ENCODE measurements around the gene ACADM.
"Not testable (repeated sequence)": the region's sequence is repeated elsewhere in the genome, so short reads cannot be mapped to it uniquely, and the experiment has no call there.

The ACADM gene

GRCh38 chr1:75722966-75723365, 1.5 kb upstream of the ACADM start:
- Mint-ChIP-seq H3K27ac (peak overlapping the region; percentile 98), H3K36me3 (ENCODE audit: low read depth) (peaks cover 5% of the 10 kb centered on the region)

DNA sequence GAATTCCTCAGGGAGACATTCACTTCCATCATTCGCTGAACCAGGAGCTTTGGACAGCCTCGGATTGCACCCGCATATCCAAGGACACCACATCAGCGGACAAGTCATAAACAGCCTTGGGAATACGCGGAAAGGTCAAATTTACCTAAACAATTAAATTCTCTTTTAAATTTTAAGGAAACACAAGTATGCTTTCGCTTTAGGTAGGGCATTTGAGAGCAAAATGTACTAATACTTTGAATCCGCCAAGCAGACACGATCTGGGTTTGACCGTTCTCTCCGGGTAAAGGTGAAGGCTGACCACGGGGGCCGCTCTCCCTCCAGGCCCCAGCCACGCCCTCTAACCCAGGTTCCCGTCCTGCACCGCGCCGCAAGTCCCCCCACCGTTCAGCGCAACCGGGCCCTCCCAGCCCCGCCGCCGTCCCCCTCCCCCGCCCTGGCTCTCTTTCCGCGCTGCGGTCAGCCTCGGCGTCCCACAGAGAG, 479 bp upstream of the ACADM start:
- Mint-ChIP-seq H3K27me3 (ENCODE audit: low read depth) (peaks cover 3% of the 10 kb centered on the region), H3K4me3 (peak overlapping the region; percentile 100), H3K4me1 (ENCODE audit: low read depth) (peaks cover 34% of the 10 kb centered on the region), H3K9me3 (no peaks in the 10 kb centered on the region), H3K36me3 (ENCODE audit: low read depth) (peaks cover 8% of the 10 kb centered on the region), H3K27ac (peak overlapping the region; percentile 98)
- no peak for DNase-seq (ENCODE audit: low spot score)

More at GRCh38 chr1:75722966-75723365, 1.5 kb upstream of the ACADM start:
- H3K4me3 Mint-ChIP-seq = peak overlapping the region; percentile 100
- H3K4me1 Mint-ChIP-seq (ENCODE audit: low read depth) = peaks cover 34% of the 10 kb centered on the region
- peaks cover 3% of the 10 kb centered on the region for H3K27me3 Mint-ChIP-seq (ENCODE audit: low read depth)
- H3K9me3 Mint-ChIP-seq = no peaks in the 10 kb centered on the region
- no peak for DNase-seq (ENCODE audit: low spot score)

DNA sequence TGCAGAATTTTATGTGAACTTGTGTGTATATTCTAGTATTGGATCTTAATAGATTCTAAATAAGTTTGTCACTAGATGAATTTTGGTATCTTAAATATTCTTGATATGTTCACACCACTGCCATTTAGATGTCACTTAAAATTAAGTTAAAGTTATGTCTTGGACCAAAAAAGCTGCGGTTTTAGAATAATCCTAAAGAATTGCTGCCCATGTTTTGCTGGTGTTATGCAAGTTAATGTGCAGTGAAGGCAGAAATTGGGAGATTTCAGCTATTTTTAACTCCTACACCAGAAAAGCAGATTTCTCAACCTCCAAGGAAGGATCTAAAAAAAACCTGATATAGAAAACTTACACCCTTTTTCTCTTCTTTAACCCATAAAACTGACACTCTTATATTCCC, 757 bp downstream of the ACADM start:
- peak overlapping the region; percentile 98 for H3K27ac Mint-ChIP-seq
- no peak for DNase-seq (ENCODE audit: low spot score)
- peaks cover 11% of the 10 kb centered on the region for H3K36me3 Mint-ChIP-seq (ENCODE audit: low read depth)
- H3K4me3 Mint-ChIP-seq = peak overlapping the region; percentile 100
- no peaks in the 10 kb centered on the region for H3K9me3 Mint-ChIP-seq
- no peaks in the 10 kb centered on the region for H3K27me3 Mint-ChIP-seq (ENCODE audit: low read depth)
- peaks cover 37% of the 10 kb centered on the region for H3K4me1 Mint-ChIP-seq (ENCODE audit: low read depth)

GRCh38 chr1:75725861-75726361, 1.4 kb downstream of the ACADM start:
- Mint-ChIP-seq H3K4me3 (peak overlapping the region; percentile 100), H3K27ac (no peak overlapping the region), H3K27me3 (ENCODE audit: low read depth) (no peaks in the 10 kb centered on the region), H3K36me3 (ENCODE audit: low read depth) (peaks cover 11% of the 10 kb centered on the region), H3K4me1 (ENCODE audit: low read depth) (peaks cover 33% of the 10 kb centered on the region), H3K9me3 (no peaks in the 10 kb centered on the region)
- DNase-seq (ENCODE audit: low spot score) = no peak

DNA sequence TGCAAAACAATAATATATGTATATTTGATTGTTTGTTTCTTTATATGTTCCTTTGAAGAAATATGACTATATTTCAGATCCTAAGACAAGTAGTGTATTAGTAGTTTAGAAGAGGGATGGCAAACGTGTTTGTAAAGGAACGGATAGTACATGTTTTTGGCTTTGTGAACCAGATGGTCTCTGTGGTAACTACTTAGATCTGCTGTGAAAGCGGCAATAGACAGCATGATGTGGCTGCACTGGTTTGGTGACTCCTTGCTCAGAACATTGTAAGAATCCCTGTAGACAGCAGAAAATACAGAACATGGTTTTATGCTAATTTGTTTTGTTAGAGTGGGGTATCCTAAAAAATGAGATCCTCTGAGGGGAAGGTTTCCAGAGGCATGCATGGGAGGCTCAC, 3.1 kb downstream of the ACADM start:
- H3K4me3 Mint-ChIP-seq = no peak overlapping the region
- H3K4me1 Mint-ChIP-seq (ENCODE audit: low read depth) = peaks cover 33% of the 10 kb centered on the region
- H3K27ac Mint-ChIP-seq = no peak overlapping the region

GRCh38 chr1:75730432-75730831, 5.9 kb downstream of the ACADM start:
- Mint-ChIP-seq H3K36me3 (ENCODE audit: low read depth) (peaks cover 26% of the 10 kb centered on the region), H3K4me3 (no peak overlapping the region), H3K27me3 (ENCODE audit: low read depth) (no peaks in the 10 kb centered on the region), H3K9me3 (no peaks in the 10 kb centered on the region), H3K27ac (no peak overlapping the region), H3K4me1 (ENCODE audit: low read depth) (peaks cover 21% of the 10 kb centered on the region)
- no peak for DNase-seq (ENCODE audit: low spot score)

More for the DNA sequence above, 3.1 kb downstream of the ACADM start:
- DNase-seq (ENCODE audit: low spot score) = no peak
- Mint-ChIP-seq H3K27me3 (ENCODE audit: low read depth) (no peaks in the 10 kb centered on the region), H3K36me3 (ENCODE audit: low read depth) (peaks cover 14% of the 10 kb centered on the region), H3K9me3 (no peaks in the 10 kb centered on the region)

DNA sequence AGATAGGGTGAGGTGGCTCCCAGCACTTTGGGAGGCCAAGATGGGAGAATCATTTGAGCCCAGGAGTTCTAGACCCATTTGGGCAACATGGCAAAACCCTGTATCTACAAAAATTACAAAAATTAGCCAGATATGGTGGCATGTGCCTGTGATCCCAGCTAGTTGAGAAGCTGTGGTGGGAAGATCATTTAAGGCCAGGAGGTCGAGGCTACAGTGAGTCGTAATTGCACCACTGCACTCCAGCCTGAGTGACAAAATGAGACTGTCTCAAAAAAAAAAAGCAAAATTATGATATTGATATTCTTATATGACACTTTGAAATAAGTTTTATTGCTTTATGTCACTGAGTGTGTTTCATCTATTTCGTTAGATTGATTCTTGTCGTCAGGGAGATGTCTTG, 7.4 kb downstream of the ACADM start:
- H3K27me3 Mint-ChIP-seq (ENCODE audit: low read depth) = no peaks in the 10 kb centered on the region
- peaks cover 10% of the 10 kb centered on the region for H3K4me1 Mint-ChIP-seq (ENCODE audit: low read depth)
- no peak overlapping the region for H3K4me3 Mint-ChIP-seq
- H3K27ac Mint-ChIP-seq = no peak overlapping the region
- H3K9me3 Mint-ChIP-seq = no peaks in the 10 kb centered on the region
- no peak for DNase-seq (ENCODE audit: low spot score)
- H3K36me3 Mint-ChIP-seq (ENCODE audit: low read depth) = peaks cover 28% of the 10 kb centered on the region

- Mint-ChIP-seq H3K9me3 (no peaks in the 10 kb centered on the region), H3K4me3 (no peak overlapping the region), H3K36me3 (ENCODE audit: low read depth) (peaks cover 27% of the 10 kb centered on the region), H3K27ac (no peak overlapping the region), H3K27me3 (ENCODE audit: low read depth) (no peaks in the 10 kb centered on the region), H3K4me1 (ENCODE audit: low read depth) (peaks cover 5% of the 10 kb centered on the region)
- no peak for DNase-seq (ENCODE audit: low spot score)
These were observed 8.2 kb downstream of the ACADM start for GRCh38 chr1:75732703-75733102.

GRCh38 chr1:75733661-75734060, 9.2 kb downstream of the ACADM start:
- Mint-ChIP-seq H3K36me3 (ENCODE audit: low read depth) (peaks cover 25% of the 10 kb centered on the region), H3K4me1 (ENCODE audit: low read depth) (peaks cover 2% of the 10 kb centered on the region), H3K27ac (no peak overlapping the region), H3K9me3 (no peaks in the 10 kb centered on the region), H3K4me3 (no peak overlapping the region), H3K27me3 (ENCODE audit: low read depth) (no peaks in the 10 kb centered on the region)
- no peak for DNase-seq (ENCODE audit: low spot score)

DNA sequence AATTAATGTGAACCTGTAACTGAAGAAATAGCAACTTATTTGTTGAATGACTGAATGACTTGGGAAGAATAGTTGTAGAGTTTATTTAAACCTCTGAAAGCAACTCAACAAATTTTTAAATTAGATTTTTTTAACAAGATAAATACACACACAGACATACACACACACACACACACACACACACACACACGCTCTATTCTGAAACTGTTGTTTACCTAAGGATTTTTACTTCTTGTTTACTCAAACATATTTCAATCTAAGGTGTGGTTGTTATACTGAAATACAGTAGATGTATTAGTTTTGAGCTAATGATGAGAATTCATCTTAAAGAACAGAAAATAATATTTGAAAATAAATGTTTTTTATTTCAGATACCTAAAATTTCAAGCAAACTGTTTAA, 11.5 kb downstream of the ACADM start:
- Mint-ChIP-seq H3K9me3 (no peaks in the 10 kb centered on the region), H3K36me3 (ENCODE audit: low read depth) (peaks cover 30% of the 10 kb centered on the region), H3K27ac (no peak overlapping the region), H3K4me1 (ENCODE audit: low read depth) (no peaks in the 10 kb centered on the region), H3K27me3 (ENCODE audit: low read depth) (no peaks in the 10 kb centered on the region), H3K4me3 (no peak overlapping the region)
- no peak for DNase-seq (ENCODE audit: low spot score)

- no peaks in the 10 kb centered on the region for H3K9me3 Mint-ChIP-seq
- H3K27ac Mint-ChIP-seq = no peak overlapping the region
- H3K4me3 Mint-ChIP-seq = no peak overlapping the region
- no peak for DNase-seq (ENCODE audit: low spot score)
- peaks cover 25% of the 10 kb centered on the region for H3K36me3 Mint-ChIP-seq (ENCODE audit: low read depth)
- H3K27me3 Mint-ChIP-seq (ENCODE audit: low read depth) = no peaks in the 10 kb centered on the region
- peaks cover 7% of the 10 kb centered on the region for H3K4me1 Mint-ChIP-seq (ENCODE audit: low read depth)
These were observed 17.6 kb downstream of the ACADM start for GRCh38 chr1:75742047-75742625.

- peaks cover 20% of the 10 kb centered on the region for H3K36me3 Mint-ChIP-seq (ENCODE audit: low read depth)
- no peak overlapping the region for H3K4me3 Mint-ChIP-seq
- peaks cover 7% of the 10 kb centered on the region for H3K4me1 Mint-ChIP-seq (ENCODE audit: low read depth)
- no peak for DNase-seq (ENCODE audit: low spot score)
- no peaks in the 10 kb centered on the region for H3K27me3 Mint-ChIP-seq (ENCODE audit: low read depth)
- no peak overlapping the region for H3K27ac Mint-ChIP-seq
- H3K9me3 Mint-ChIP-seq = no peaks in the 10 kb centered on the region
These were observed 20.8 kb downstream of the ACADM start for GRCh38 chr1:75745276-75745675.

GRCh38 chr1:75757210-75757609, 32.7 kb downstream of the ACADM start:
- DNase-seq (ENCODE audit: low spot score); H3K27ac Mint-ChIP-seq; H3K27me3 Mint-ChIP-seq (ENCODE audit: low read depth); H3K4me1 Mint-ChIP-seq (ENCODE audit: low read depth); H3K4me3 Mint-ChIP-seq: not testable (repeated sequence)
- Mint-ChIP-seq H3K9me3 (peaks cover 22% of the 10 kb centered on the region), H3K36me3 (ENCODE audit: low read depth) (peaks cover 76% of the 10 kb centered on the region)

DNA sequence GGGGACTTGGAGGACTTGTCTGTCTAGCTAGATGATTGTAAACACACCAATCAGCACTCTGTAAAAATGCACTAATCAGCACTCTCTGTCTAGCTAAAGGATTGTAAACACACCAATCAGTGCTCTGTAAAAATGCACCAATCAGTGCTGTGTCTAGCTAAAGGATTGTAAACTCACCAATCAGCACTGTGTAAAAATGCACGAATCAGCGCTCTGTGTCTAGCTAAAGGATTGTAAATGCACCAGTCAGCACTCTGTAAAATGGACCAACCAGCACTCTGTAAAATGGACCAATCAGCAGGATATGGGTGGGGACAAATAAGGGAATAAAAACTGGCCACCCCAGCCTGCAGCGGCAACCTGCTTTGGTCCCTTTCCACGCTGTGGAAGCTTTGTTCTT, 34.0 kb downstream of the ACADM start:
- H3K27ac Mint-ChIP-seq; H3K4me3 Mint-ChIP-seq; DNase-seq (ENCODE audit: low spot score); H3K4me1 Mint-ChIP-seq (ENCODE audit: low read depth); H3K27me3 Mint-ChIP-seq (ENCODE audit: low read depth): not testable (repeated sequence)
- Mint-ChIP-seq H3K36me3 (ENCODE audit: low read depth) (peaks cover 63% of the 10 kb centered on the region), H3K9me3 (peaks cover 22% of the 10 kb centered on the region)
